Mesendoderm (in vitro differentiated cells): Measurements from ENCODE around the gene RETREG2.
"Not testable (repeated sequence)": the region's sequence is repeated elsewhere in the genome, so short reads cannot be mapped to it uniquely, and the experiment has no call there.

Experiments used
- DNase-seq: peaks from one replicate; pipeline ENCODE4 v3.0.0; 2013
- H2AK5ac ChIP-seq: 2 replicates; pipeline ENCODE4 v1.6.1; 2013; ENCODE audit warnings: low read length, inconsistent platforms
- H2BK120ac ChIP-seq: 2 replicates; pipeline ENCODE4 v1.6.1; 2013; ENCODE audit warnings: low read depth, mild to moderate bottlenecking, low read length, moderate library complexity, mixed read lengths
- H2BK15ac ChIP-seq: replicated peaks from 2 replicates; pipeline ENCODE4 v1.6.1; 2013; ENCODE audit warnings: low read depth, mild to moderate bottlenecking, moderate library complexity
- H2BK5ac ChIP-seq: 2 replicates; pipeline ENCODE4 v1.6.1; 2013; ENCODE audit warnings: low read length, inconsistent platforms
- H3K18ac ChIP-seq: 2 replicates; pipeline ENCODE4 v1.6.1; 2013; ENCODE audit warnings: mild to moderate bottlenecking, low read length, mixed read lengths
- H3K23ac ChIP-seq: one replicate; pipeline ENCODE4 v1.6.1; 2013; ENCODE audit warnings: low read length
- H3K27ac ChIP-seq: 2 replicates; pipeline ENCODE4 v1.5.1; 2013; ENCODE audit warnings: low read depth, mild to moderate bottlenecking, inconsistent platforms, low read length, moderate library complexity
- H3K27me3 ChIP-seq: 2 replicates; pipeline ENCODE4 v1.6.1; 2013; ENCODE audit warnings: low read length, control low read depth, mild to moderate bottlenecking, inconsistent platforms; ENCODE audit not compliant: insufficient read depth, poor library complexity
- H3K36me3 ChIP-seq: 2 replicates; pipeline ENCODE4 v1.6.1; 2013; ENCODE audit warnings: low read length, inconsistent platforms; ENCODE audit not compliant: control insufficient read depth, insufficient read depth
- H3K4ac ChIP-seq: one replicate; pipeline ENCODE4 v1.6.1; 2013; ENCODE audit warnings: low read depth, mild to moderate bottlenecking, low read length, moderate library complexity
- H3K4me1 ChIP-seq: 2 replicates; pipeline ENCODE4 v1.6.1; 2013; ENCODE audit warnings: low read depth, low read length, inconsistent platforms; ENCODE audit not compliant: control insufficient read depth
- H3K4me2 ChIP-seq: 2 replicates; pipeline ENCODE4 v1.6.1; 2013; ENCODE audit warnings: low read length
- H3K4me3 ChIP-seq: 2 replicates; pipeline ENCODE4 v1.5.1; 2013; ENCODE audit warnings: mild to moderate bottlenecking, low read length
- H3K56ac ChIP-seq: one replicate; pipeline ENCODE4 v1.6.1; 2013; ENCODE audit warnings: low read length
- H3K79me1 ChIP-seq: 2 replicates; pipeline ENCODE4 v1.6.1; 2013; ENCODE audit warnings: low read length, inconsistent platforms
- H3K79me2 ChIP-seq: 2 replicates; pipeline ENCODE4 v1.6.1; 2013; ENCODE audit warnings: mild to moderate bottlenecking, low read length; ENCODE audit not compliant: control insufficient read depth, insufficient read depth
- H3K9ac ChIP-seq: 2 replicates; pipeline ENCODE4 v1.6.1; 2013; ENCODE audit warnings: low read length, inconsistent platforms
- H4K5ac ChIP-seq: one replicate; pipeline ENCODE4 v1.6.1; 2013; ENCODE audit warnings: low read length
- H4K8ac ChIP-seq: one replicate; pipeline ENCODE4 v1.6.1; 2013; ENCODE audit warnings: low read depth, mild to moderate bottlenecking, control low read depth, low read length, moderate library complexity
- WGBS: extraction: QIAGEN DNeasy Blood & Tissue Kit; methylation state at CpG from one replicate; pipeline ENCODE4 v1.1.7; 2013; ENCODE audit warnings: low lambda C conversion rate, missing lambda C conversion rate; ENCODE audit not compliant: insufficient coverage; ENCODE audit errors: extremely low coverage; 5-methylcytosine and 5-hydroxymethylcytosine counted together

Gene RETREG2

DNA sequence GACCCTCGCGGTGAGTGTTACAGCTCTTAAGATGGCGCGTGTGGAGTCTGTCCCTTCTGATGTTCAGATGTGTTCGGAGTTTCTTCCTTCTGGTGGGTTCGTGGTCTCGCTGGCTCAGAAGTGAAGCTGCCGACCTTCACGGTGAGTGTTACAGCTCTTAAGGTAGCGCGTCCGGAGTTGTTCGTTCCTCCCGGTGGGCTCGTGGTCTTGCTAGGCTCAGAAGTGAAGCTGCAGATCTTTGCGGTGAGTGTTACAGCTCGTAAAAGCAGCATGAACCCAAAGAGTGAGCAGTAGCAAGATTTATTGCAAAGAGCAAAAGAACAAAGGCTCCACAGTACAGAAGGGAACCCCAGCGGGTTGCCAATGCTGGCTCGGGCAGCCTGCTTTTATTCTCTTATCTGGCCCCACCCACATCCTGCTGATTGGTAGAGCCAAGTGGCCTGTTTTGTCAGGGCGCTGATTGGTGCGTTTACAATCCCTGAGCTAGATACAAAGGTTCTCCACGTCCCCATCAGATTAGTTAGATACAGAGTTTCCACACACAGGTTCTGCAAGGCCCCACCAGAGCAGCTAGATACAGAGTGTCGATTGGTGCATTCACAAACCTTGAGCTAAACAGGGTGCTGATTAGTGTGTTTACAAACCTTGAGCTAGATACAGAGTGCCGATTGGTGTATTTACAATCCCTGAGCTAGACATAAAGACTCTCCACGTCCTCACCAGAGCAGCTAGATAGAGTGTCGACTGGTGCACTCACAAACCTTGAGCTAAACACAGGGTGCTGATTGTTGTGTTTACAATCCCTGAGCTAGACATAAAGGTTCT, 22.6 kb downstream of the RETREG2 start:
- H3K4me3 ChIP-seq, H2AK5ac ChIP-seq: not testable (repeated sequence)

DNA sequence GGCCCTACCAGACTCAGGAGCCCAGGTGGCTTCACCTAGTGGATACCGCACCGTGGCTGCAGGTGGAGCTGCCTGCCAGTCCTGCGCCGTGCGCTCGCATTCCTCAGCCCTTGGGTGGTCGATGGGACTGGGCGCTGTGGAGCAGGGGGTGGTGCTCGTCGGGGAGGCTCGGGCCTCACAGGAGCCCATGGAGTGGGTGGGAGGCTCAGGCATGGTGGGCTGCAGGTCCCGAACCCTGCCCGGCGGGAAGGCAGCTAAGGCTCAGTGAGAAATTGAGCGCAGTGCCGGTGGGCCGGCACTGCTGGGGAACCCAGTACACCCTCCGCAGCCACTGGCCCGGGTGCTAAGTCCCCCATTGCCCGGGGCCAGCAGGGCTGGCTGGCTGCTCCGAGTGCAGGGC, 23.3 kb downstream of the RETREG2 start:
- H3K56ac ChIP-seq, H3K23ac ChIP-seq, H4K5ac ChIP-seq, H3K4me3 ChIP-seq, H3K79me1 ChIP-seq, H3K27ac ChIP-seq, H3K79me2 ChIP-seq, H3K4me1 ChIP-seq, H3K9ac ChIP-seq, H3K36me3 ChIP-seq, H2BK120ac ChIP-seq, H3K18ac ChIP-seq, H2BK5ac ChIP-seq, H4K8ac ChIP-seq, H3K4ac ChIP-seq, DNase-seq, H3K4me2 ChIP-seq, H2BK15ac ChIP-seq, H3K27me3 ChIP-seq, H2AK5ac ChIP-seq: not testable (repeated sequence)
- no CpG with 5 or more reads among the region's 21 CpGs for WGBS

More for the DNA sequence above, 22.6 kb downstream of the RETREG2 start:
- not testable (repeated sequence) for DNase-seq, H3K79me2 ChIP-seq, H3K4me1 ChIP-seq, H3K27ac ChIP-seq, H4K5ac ChIP-seq, H2BK15ac ChIP-seq, H3K4ac ChIP-seq, H2BK5ac ChIP-seq, H3K36me3 ChIP-seq, H3K18ac ChIP-seq, H3K23ac ChIP-seq, H2BK120ac ChIP-seq, H3K4me2 ChIP-seq, H3K9ac ChIP-seq, H3K27me3 ChIP-seq, H4K8ac ChIP-seq, H3K79me1 ChIP-seq, H3K56ac ChIP-seq
- WGBS, result no CpG with 5 or more reads among the region's 26 CpGs

DNA sequence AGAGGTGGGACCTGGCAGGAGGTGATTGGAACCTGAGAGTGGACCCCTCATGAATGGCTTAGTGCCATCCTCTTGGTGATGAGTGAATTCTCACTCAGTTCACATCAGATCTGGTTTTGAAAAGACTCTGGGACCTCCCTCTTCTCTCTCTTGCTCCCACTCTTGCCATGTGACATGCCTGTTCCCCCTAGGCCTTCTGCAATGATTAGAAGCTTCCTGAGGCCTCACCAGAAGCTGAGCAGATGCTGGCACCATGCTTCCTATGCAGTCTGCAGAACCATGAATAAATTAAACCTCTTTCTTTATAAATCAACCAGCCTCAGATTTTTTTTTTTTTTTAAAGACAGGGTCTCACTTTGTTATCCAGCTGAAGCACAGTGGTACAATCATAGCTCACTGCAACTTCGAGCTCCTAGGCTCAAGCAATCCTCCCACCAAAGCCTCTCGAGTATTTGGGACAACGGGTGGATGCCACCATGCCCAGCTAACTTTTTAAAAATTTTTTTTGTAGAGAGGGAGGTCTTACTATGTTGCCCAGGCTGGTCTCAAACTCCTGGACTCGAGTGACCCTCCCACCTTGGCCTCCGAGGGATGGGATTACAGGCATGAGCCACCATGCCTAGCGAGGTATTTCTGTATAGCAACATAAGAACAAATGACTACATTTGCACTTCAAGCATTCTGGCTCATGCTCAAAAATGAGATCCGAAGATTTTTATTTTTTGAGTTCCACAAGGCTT, 26.5 kb downstream of the RETREG2 start:
- no peak overlapping the region for H4K8ac ChIP-seq
- no peaks in the 10 kb centered on the region for H3K36me3 ChIP-seq
- WGBS, result no CpG with 5 or more reads among the region's 7 CpGs
- no peak overlapping the region for H2BK15ac ChIP-seq
- no peaks in the 10 kb centered on the region for H3K79me1 ChIP-seq
- H3K23ac ChIP-seq, result no peak overlapping the region
- no peak overlapping the region for H3K56ac ChIP-seq
- no peaks in the 10 kb centered on the region for H3K27me3 ChIP-seq
- H3K27ac ChIP-seq, result no peak overlapping the region
- no peak overlapping the region for H2AK5ac ChIP-seq
- H3K18ac ChIP-seq, result no peak overlapping the region
- no peak overlapping the region for H2BK5ac ChIP-seq
- H4K5ac ChIP-seq, result no peak overlapping the region
- no peak for DNase-seq
- no peak overlapping the region for H2BK120ac ChIP-seq
- no peak overlapping the region for H3K4ac ChIP-seq
- no peaks in the 10 kb centered on the region for H3K79me2 ChIP-seq
- no peak overlapping the region for H3K4me3 ChIP-seq
- no peak overlapping the region for H3K9ac ChIP-seq
- peaks cover 4% of the 10 kb centered on the region for H3K4me1 ChIP-seq
- no peak overlapping the region for H3K4me2 ChIP-seq

DNA sequence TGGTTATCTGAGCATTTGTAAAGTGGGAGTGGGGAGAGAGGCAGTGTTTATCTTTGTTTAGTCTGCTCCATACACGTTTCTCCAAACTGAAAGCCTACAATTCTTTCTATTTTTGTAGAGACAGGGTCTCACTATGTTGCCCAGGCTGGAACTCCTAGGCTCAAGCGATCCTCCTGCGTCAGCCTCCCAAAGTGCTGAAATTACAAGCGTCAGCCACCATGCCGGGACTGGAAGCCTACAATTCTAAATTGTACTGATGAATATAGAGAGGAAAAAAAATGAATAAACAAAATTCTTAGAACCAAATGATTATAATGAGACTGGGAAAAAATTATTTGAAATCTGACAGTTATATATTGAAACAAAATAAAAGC, 27.1 kb downstream of the RETREG2 start:
- H3K4ac ChIP-seq, result no peak overlapping the region
- H3K36me3 ChIP-seq, result no peaks in the 10 kb centered on the region
- H4K5ac ChIP-seq, result no peak overlapping the region
- peaks cover 4% of the 10 kb centered on the region for H3K4me1 ChIP-seq
- H3K27me3 ChIP-seq, result no peaks in the 10 kb centered on the region
- H2BK120ac ChIP-seq, result no peak overlapping the region
- no peak for DNase-seq
- H3K4me3 ChIP-seq, result no peak overlapping the region
- H2AK5ac ChIP-seq, result no peak overlapping the region
- H3K79me1 ChIP-seq, result no peaks in the 10 kb centered on the region
- H3K4me2 ChIP-seq, result no peak overlapping the region
- no peak overlapping the region for H2BK5ac ChIP-seq
- H3K27ac ChIP-seq, result no peak overlapping the region
- H3K56ac ChIP-seq, result no peak overlapping the region
- no peak overlapping the region for H4K8ac ChIP-seq
- no peaks in the 10 kb centered on the region for H3K79me2 ChIP-seq
- no peak overlapping the region for H3K23ac ChIP-seq
- H2BK15ac ChIP-seq, result no peak overlapping the region
- WGBS, result no CpG with 5 or more reads among the region's 5 CpGs
- no peak overlapping the region for H3K18ac ChIP-seq
- H3K9ac ChIP-seq, result no peak overlapping the region

DNA sequence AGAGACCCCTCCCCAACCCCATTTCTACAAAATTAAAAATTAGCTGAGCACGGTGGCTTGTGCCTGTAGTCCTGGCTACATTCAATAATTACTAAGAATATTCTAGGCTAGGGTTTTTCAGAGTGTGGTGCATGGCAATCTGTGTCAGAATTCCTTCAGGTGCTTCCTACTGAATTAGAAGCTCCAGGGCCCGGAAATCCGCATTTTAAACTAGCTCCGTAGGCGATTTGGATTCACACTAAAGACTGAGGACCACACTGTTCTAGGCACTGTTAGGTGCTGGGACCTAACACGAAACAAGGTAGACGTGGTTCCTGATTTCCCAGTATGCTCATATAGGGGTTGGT, 27.9 kb downstream of the RETREG2 start:
- no peak overlapping the region for H2BK15ac ChIP-seq
- H3K56ac ChIP-seq, result peak overlapping the region; percentile 75
- H3K23ac ChIP-seq, result no peak overlapping the region
- no peak overlapping the region for H3K27ac ChIP-seq
- H4K5ac ChIP-seq, result no peak overlapping the region
- no peak for DNase-seq
- no peaks in the 10 kb centered on the region for H3K27me3 ChIP-seq
- H3K36me3 ChIP-seq, result no peaks in the 10 kb centered on the region
- no peak overlapping the region for H2AK5ac ChIP-seq
- peak overlapping the region; percentile 47 for H3K4me2 ChIP-seq
- H3K4ac ChIP-seq, result no peak overlapping the region
- no peak overlapping the region for H2BK5ac ChIP-seq
- peak overlapping the region; percentile 55 for H3K9ac ChIP-seq
- no peak overlapping the region for H4K8ac ChIP-seq
- H3K79me1 ChIP-seq, result no peaks in the 10 kb centered on the region
- no CpG with 5 or more reads among the region's 7 CpGs for WGBS
- H3K79me2 ChIP-seq, result no peaks in the 10 kb centered on the region
- peaks cover 4% of the 10 kb centered on the region for H3K4me1 ChIP-seq
- H3K4me3 ChIP-seq, result peak overlapping the region; percentile 0
- H3K18ac ChIP-seq, result no peak overlapping the region
- H2BK120ac ChIP-seq, result no peak overlapping the region
